K562 (cell line): Measurements from ENCODE around the gene HHATL. TPM values are rescaled to one million over a fixed set of nuclear protein-coding genes. Genes with fewer than 3 reads are reported as not detected.

Source experiments
- C11orf30 ChIP-seq: fragments of 450-650 bp; IDR thresholded peaks from 2 replicates; pipeline ENCODE4 v1.6.1; 2016; ENCODE audit warnings: low read depth, mild to moderate bottlenecking
- DMBX1 ChIP-seq: fragments of 250-450 bp; sonication (Bioruptor Pico); IDR thresholded peaks from 2 replicates; pipeline ENCODE4 v1.8.0; 2022; ENCODE audit warnings: inconsistent platforms, mild to moderate bottlenecking, moderate library complexity, borderline replicate concordance
- E2F8 ChIP-seq: fragments of 450-650 bp; IDR thresholded peaks from 2 replicates; pipeline ENCODE4 v1.7.1; 2018; ENCODE audit warnings: mild to moderate bottlenecking, low read depth; ENCODE audit not compliant: partially characterized antibody
- E4F1 ChIP-seq: fragments of 250-450 bp; sonication (Bioruptor Pico); IDR thresholded peaks from 2 replicates; pipeline ENCODE4 v1.5.0; 2021; ENCODE audit warnings: mild to moderate bottlenecking, borderline replicate concordance
- ETS1 ChIP-seq: conservative IDR thresholded peaks from 2 replicates; pipeline ENCODE4 v1.6.1; 2011; ENCODE audit warnings: low read depth, mild to moderate bottlenecking, low read length; ENCODE audit not compliant: control insufficient read depth
- FOXA1 ChIP-seq: fragments of 450-650 bp; IDR thresholded peaks from 2 replicates; pipeline ENCODE4 v1.6.1; 2016; ENCODE audit warnings: mild to moderate bottlenecking, borderline replicate concordance
- GATA2 ChIP-seq: sonication (generic); formaldehyde crosslinking; IDR thresholded peaks from 2 replicates; pipeline ENCODE4 v1.4.0; 2020; ENCODE audit warnings: mild to moderate bottlenecking, missing genetic modification reagents
- MIER1 ChIP-seq: fragments of 450-650 bp; IDR thresholded peaks from 2 replicates; pipeline ENCODE4 v1.6.1; 2016; ENCODE audit warnings: antibody characterized with exemption, mild to moderate bottlenecking, low read depth
- NFE2L1 ChIP-seq: fragments of 450-650 bp; IDR thresholded peaks from 2 replicates; pipeline ENCODE4 v1.6.1; 2016; ENCODE audit warnings: missing genetic modification characterization, low read depth, mild to moderate bottlenecking, missing compliant biosample characterization, moderate library complexity, borderline replicate concordance
- POLR2H ChIP-seq: IDR thresholded peaks from 2 replicates; pipeline ENCODE4 v1.6.1; 2016; ENCODE audit warnings: missing genetic modification characterization, low read depth, mild to moderate bottlenecking, control low read depth, missing compliant biosample characterization, moderate library complexity
- SMC3 ChIP-seq: conservative IDR thresholded peaks from 2 replicates; pipeline ENCODE4 v1.6.1; 2011; ENCODE audit warnings: low read depth, low read length, improper control_type of control experiment; ENCODE audit not compliant: insufficient read depth
- SREBF2 ChIP-seq: sonication (generic); formaldehyde crosslinking; IDR thresholded peaks from 2 replicates; pipeline ENCODE4 v1.4.0; 2020; ENCODE audit warnings: mild to moderate bottlenecking, missing genetic modification reagents
- TBP ChIP-seq: optimal IDR thresholded peaks from 2 replicates; pipeline ENCODE3; 2011; ENCODE audit warnings: low read depth, low read length, improper control_type of control experiment
- ZNF121 ChIP-seq: sonication (generic); formaldehyde crosslinking; conservative IDR thresholded peaks from 2 replicates; pipeline ENCODE4 v1.8.0; 2022; ENCODE audit warnings: missing genetic modification reagents
- ZNF174 ChIP-seq: fragments of 250-450 bp; sonication (Bioruptor Pico); IDR thresholded peaks from 2 replicates; pipeline ENCODE4 v1.4.0; 2020; ENCODE audit warnings: mild to moderate bottlenecking
- ZNF280A ChIP-seq: fragments of 450-650 bp; IDR thresholded peaks from 2 replicates; pipeline ENCODE4 v1.6.1; 2018; ENCODE audit warnings: mild to moderate bottlenecking, low read depth; ENCODE audit not compliant: partially characterized antibody
- ZSCAN29 ChIP-seq: fragments of 450-650 bp; IDR thresholded peaks from 2 replicates; pipeline ENCODE4 v1.6.1; 2017
- polyA plus RNA-seq, 8 experiments: library from polyadenylated mRNA; depleted of rRNA in 4 of 8; stranded (reverse) in 5 of 8; unstranded in 3 of 8; fragments of >200 nt; fragmentation: Nextera tagmentation in 2 of 8; fragmentation: Illumina TruSeq in 1 of 8; extraction: Ambion mirVana in 2 of 8; extraction: Trizol in 1 of 8; gene quantifications; 2 replicates each; pipeline versions ENCODE4 v1.2.1 to v1.2.3, GENCODE V29; 2011 to 2014; ENCODE audit warnings: inconsistent platforms in 1 of 8, missing spikeins in 1 of 8
- total RNA-seq, 7 experiments: library from RNA; depleted of rRNA in 6 of 7; stranded (reverse); fragments of >200 nt in 6 of 7; fragmentation: Illumina TruSeq in 2 of 7; extraction: Trizol in 2 of 7; gene quantifications; 2 replicates each; pipeline versions ENCODE4 v1.2.1 to v1.2.3, GENCODE V29; 2011 to 2021; ENCODE audit warnings: low replicate concordance in 1 of 7
- TF ChIP-seq, protein P1 (sequence below): sonication (generic); formaldehyde crosslinking; IDR thresholded peaks from 2 replicates; pipeline ENCODE4 v1.8.1; 2023; ENCODE audit warnings: mild to moderate bottlenecking, missing genetic modification reagents

Gene HHATL
- total and polyA plus RNA-seq, 9 of the 15 experiments (the other 6 are each of a cell fraction or from before 2014, with no cell fraction given) = not detected

- no peak for TF ChIP-seq E4F1 (CRISPR knock-in tag)
- TF ChIP-seq TBP = no peak
- no peak for TF ChIP-seq SMC3
- TF ChIP-seq E2F8 = no peak
- no peak for TF ChIP-seq ZNF280A
- TF ChIP-seq DMBX1 (CRISPR knock-in tag) = peak; percentile 61; the same call in 1 of the 2 replicates
- TF ChIP-seq ETS1 = no peak
- TF ChIP-seq, protein P1, sequence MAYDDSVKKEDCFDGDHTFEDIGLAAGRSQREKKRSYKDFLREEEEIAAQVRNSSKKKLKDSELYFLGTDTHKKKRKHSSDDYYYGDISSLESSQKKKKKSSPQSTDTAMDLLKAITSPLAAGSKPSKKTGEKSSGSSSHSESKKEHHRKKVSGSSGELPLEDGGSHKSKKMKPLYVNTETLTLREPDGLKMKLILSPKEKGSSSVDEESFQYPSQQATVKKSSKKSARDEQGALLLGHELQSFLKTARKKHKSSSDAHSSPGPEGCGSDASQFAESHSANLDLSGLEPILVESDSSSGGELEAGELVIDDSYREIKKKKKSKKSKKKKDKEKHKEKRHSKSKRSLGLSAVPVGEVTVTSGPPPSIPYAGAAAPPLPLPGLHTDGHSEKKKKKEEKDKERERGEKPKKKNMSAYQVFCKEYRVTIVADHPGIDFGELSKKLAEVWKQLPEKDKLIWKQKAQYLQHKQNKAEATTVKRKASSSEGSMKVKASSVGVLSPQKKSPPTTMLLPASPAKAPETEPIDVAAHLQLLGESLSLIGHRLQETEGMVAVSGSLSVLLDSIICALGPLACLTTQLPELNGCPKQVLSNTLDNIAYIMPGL = 0 out of 2 replicates have a peak, but pooled peaks have one; percentile 43
- TF ChIP-seq GATA2 (CRISPR knock-in tag) = no peak
- TF ChIP-seq POLR2H (tag) = no peak
- TF ChIP-seq C11orf30 = no peak
- TF ChIP-seq ZNF174 (CRISPR knock-in tag) = no peak
- no peak for TF ChIP-seq NFE2L1
- TF ChIP-seq MIER1 = peak; percentile 97
- TF ChIP-seq ZSCAN29 = no peak
- TF ChIP-seq FOXA1 = no peak
- no peak for TF ChIP-seq SREBF2 (CRISPR knock-in tag)
- TF ChIP-seq ZNF121 = no peak
Measured at GRCh38 chr3:42701371-42702065, 1.1 kb downstream of the HHATL start (continued).
